ENCODE measurements around the gene PRKCZ.

Gene PRKCZ

DNA sequence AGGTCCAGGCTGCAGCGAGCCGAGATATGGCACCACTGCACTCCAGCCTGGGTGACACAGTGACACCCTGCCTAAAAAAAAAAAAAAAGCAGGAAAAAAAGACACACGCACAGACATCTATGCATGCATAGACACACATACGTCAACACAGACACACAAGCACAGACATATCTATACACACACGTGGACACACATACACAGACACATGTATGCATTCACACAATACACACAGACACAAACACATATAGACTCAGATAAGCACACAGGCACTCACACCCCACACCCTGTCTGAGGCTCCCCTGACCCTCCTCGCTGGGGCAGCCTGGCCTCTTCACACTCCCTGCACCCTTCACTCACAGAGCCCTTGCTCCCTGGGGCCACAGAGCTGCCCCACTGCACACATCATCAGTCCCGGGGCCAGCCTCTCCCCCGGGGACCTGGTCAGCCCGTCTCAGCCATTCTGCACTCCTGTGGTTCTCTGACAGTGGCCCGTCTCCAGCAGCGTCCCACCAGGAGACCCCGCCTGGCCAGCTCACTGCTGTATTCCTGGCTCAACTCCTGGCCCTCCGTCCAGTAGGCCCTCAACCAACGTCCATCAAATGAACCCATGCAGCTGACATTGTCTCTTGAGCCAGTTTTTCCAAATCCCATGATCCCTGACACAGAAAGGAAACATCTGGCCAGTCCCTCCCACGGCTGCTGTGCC, 4.6 kb upstream of the PRKCZ start:
- DNase-seq (ENCODE audit: low read depth in 4 of 4, low spot score in 1 of 4) = no peak

DNA sequence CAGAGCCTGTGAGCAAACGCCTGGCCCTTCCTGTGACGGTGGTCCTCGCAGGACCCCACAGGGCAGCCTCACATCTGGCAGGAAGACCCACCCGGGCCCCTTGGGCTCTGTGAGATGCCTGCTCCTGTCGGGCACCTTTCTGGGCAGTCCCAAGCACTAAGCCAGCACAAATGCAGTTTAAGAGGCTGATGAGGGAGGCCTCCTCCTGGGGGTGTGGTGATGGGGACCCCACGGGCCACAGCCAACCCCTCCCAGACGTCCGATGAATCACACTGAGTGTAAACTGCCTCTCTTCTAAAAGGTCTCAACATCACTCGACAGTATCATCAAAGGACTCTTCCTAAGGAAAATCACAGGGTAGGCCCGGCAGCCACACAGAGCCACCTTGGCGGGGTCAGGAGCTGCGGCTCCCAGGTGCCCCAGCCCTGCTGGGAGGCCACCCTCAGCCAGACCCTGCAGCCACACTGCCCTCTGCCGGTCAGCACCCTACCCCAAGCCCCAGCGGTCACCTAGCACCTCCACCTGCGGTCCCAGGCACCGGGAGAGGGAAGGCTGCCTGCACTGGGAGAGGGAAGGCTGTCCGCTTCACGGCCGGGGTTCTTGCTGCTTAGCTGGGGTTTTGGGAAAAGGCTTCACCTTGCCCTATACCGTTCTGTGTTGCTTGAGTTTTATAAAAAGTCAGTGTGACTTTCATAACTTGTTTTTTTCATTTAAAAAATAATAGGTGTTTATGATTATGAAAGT, 3.9 kb upstream of the PRKCZ start:
- no peak for DNase-seq (ENCODE audit: low read depth in 4 of 4, low spot score in 1 of 4)

DNA sequence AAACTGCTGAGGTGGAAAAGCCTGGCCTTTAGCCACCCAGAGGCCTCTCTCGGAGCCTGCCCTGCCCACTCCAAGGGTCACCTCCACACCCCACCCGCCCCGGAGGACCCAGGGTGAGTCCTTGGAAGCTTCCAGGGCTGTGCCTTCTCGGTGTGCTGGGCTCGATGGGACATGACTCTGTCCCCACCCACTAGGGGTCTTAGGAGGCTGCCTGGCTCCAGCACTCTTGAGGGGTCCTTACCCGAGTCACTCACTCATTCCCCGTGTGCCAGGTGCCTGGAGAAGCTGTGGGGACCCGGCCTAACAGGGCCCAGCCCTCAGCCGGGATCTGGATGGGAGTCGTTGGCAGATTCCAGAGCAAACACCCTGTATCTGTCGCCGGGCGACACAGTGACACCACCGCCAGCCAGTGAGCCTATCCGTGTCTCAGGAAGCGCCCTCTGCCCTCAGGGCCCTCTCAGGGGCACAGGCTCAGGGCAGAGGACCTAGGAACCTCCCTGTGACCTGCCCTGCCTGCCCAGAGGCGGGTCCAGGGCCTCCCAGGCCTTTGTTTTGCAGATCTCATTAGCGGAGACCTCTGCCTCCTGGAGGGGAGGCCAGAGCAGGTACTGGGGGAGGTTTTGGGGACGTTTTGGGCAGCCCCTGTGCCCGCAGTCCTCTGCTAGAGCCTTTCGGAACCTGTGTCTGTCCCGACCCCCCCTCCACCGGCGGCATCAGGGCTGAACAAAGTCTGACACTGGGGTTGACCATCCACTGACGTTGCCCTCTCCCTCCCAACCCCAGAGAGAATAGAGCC, 3.1 kb upstream of the PRKCZ start:
- DNase-seq (ENCODE audit: low read depth in 4 of 4, low spot score in 1 of 4) = no peak

DNA sequence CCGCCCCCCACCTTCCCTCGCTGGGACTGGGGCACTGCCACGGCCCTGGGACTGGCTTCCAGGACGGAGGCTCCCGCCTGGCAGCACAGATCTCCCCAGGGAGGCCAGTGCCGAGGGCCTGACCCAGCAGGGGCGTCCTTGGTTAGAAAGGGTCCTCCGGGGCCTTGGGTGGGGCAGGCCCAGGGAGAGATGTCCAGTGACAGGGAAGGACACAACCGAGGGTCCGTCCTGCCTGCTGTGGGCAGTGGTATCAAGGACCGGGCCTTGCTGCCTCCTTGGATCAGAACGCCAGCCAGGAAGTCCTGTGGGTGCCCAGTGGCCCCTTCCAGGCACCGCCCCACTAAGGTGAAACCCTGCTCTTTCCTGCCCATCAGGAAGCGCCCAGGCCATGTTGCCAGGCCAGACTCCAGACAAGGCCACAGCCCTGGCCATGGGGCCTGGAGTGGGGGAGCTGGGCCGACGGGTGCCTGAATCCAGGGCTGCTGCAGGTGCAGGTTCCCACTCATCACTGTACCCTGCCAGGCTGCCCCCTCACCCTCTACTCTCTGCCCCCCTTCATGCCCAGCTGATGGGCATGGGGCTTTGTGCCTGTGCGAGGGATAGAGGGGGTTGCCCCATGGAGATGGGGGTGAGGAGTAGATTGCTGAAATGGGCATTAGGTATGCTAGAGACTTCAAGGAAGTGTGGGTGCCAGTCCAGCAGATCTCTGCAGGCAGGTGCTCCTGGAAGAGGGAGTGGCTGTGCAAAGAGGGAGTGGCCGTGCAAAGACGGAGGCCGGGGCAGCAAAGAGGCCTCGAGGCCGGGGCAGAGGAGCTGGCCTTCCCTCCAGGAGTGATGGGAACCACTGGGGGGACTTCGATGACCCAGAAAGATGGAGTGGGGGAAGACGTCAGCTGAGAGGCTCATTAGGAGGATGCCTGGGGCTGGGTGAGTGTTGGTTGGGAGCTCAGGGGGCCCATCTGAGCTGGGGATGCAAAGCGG, 2.2 kb upstream of the PRKCZ start:
- DNase-seq (ENCODE audit: low read depth in 4 of 4, low spot score in 1 of 4) = no peak

DNA sequence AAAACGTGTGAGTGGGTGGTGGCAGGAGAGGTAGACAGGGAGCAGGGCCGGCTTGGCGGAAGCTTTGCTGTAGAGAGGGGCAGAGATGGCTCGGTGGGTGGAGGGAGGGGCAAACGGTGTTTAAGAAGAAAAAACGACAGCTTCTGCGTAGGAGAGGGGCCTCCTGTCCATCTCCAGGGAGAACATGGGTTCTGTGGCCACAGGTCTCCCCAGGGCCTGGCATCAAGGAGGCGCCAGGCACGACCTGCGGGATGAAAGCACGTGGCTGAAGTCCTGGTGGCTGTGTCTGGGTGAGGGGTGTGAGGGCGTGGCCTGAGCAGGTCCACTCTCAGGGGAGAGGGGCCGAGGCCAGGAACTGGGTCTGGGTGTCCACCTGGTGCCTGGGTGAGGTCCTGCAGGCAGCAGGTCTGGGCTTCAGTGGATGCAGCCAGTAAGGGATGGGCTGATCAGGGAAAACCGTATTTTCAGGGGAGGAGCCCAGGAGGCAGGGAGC, 940 bp upstream of the PRKCZ start:
- DNase-seq (ENCODE audit: low read depth in 4 of 4, low spot score in 1 of 4) = no peak

DNA sequence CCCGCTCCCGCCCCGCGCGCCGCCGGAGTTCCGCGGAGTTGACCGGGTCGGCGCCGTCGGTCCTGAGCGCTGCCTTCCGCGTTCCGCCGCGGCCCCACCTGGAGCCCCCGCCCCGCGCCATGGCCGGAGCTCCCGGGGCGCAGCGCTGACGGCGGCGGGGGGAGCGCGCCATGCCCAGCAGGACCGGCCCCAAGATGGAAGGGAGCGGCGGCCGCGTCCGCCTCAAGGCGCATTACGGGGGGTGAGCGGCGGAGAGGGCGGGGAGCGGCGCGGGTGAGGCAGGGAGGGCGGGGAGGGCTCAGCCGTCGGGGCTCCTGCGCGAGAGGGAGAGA, 216 bp downstream of the PRKCZ start:
- DNase-seq (ENCODE audit: low read depth in 4 of 4, low spot score in 1 of 4) = no peak

DNA sequence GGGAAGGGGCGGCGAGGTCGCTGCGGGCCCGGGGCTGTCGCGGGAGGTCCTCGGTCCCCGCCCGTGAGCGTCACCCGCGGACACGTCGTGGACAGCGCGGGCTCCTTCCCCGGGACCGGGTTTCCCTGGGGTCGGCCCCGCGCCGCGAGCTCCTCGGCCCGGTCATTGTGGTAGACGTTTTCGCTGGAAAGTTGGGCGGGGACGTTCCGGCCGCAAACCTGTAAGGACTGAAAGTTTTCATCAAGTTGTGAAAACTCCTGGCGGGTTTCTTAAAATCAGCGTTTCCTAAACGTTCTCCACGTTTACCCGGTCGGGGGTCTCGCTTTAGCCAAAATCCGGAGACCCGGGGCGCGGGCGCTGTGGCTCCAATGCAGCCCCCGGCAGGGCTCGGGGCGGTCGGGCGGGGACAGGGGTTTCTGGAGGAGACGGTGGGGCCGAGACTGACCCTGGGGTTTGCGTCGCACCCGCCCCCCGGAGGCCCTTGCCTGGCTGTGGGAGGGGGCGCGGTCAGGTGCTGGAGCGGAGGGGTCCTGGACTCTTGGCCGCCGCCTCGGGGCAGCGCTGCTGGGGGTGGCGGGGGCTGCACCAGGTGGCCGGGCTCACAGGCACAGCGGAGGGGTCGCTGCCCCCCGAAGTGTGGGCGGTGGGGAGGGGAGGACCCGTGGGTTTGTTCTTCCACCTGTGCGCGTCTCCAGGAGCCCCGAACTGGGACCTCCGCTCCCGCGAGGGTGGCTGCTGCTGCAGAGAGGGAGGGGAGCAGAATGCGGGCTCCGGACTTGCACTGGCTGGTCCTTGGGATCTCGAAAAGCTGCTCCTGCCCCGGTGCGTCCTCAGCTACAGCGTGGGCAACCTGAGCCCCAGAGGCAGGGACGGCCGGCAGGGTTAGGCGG, 827 bp downstream of the PRKCZ start:
- DNase-seq (ENCODE audit: low read depth in 4 of 4, low spot score in 1 of 4) = no peak

DNA sequence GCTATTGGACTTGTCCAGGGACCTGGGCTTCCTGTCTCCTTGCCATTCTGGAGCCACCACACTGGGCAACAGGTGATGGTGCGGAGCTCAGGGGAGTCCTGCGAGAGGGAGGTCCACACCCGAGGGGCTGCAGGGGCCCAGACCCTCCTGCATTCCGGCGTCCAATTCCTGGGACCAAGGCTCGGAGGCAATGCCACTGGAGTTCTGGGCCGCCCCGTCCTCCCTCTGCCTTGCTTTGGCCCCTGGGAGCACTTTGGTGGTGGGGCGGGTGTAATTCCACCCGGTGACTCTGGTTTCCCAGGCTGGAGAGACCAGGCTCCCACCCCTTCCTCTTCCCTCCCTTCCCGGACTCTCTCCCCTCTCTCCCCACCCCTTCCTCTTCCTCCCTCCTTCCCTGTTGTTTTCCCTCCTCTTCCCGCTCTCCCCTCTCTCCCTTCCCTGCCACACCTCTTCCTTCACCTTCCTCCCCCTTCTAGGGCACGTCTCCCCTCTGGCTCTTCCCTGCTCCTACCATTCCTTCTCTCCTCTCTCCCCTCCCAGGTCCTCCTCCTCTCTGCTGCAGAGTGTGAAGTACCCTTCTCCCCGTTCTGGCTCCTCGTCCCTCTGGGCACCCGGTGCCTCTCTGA, 2.0 kb downstream of the PRKCZ start:
- no peak for DNase-seq (ENCODE audit: low read depth in 4 of 4, low spot score in 1 of 4)

DNA sequence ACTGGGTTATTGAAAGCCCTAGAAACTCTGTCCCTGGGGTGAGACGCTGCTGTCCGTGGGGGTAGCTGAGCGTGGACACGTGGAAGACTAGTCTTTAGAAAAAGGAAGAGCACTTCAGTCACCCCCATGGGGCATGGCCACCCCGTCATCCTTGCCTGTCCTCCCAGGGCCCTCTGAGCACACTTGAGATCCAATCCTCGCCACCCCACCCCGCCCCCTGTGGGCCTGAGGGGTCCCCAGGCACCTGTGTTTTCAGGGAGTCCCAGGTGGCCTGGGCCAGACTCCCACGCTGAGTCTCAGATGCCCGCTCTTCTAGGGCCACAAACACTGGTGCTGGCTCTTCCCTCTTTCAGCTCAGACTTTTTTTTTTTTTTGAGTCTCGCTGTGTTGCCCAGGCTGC, 2.5 kb downstream of the PRKCZ start:
- no peak for DNase-seq (ENCODE audit: low read depth in 4 of 4, low spot score in 1 of 4)

DNA sequence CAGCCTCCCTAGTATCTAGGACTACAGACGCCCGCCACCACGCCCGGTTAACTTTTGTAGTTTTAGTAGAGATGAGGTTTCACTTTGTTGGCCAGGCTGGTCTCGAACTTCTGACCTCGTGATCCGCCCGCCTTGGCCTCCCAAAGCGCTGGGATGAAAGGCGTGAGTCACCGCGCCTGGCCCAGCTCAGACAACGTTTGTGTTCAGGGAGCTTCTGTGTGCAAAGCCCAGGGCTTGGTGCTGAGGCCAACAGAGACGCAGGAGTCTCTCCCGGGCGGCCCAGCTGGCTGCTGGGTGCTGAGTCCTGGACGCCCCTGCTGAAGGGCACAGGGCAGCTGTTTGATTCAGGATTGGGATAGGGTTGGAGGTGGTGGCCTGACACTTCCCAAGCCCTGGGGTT, 3.0 kb downstream of the PRKCZ start:
- no peak for DNase-seq (ENCODE audit: low read depth in 4 of 4, low spot score in 1 of 4)

DNA sequence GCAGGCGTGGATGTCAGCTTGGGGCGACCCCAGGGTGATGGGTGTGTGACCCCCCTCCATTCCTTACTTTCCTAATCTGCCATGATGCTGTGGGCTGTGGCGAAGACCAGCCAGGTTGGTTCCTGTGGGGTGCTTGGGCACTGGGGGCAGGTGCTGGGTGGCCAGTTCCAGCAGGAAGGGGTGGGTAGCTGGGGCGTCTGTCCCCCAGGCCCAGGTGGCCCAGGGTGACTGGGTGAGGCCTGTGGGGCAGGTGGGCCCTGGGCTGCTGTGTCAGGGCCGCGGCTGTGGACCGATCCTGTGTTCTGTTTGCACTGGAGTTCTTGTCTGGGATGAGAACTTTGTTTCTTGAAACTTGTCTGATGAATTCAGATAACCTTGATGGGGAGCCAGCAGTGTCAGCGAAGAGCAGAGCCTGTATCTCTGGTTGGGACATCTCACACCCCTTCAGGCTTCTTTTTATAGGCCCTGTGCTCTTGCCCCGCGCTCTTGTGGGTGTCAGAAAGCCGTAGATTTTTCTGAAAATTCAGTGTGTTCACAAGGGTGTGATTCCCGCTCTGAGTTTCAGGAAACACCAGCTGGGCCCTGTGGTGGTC, 3.7 kb downstream of the PRKCZ start:
- DNase-seq (ENCODE audit: low read depth in 4 of 4, low spot score in 1 of 4) = no peak

DNA sequence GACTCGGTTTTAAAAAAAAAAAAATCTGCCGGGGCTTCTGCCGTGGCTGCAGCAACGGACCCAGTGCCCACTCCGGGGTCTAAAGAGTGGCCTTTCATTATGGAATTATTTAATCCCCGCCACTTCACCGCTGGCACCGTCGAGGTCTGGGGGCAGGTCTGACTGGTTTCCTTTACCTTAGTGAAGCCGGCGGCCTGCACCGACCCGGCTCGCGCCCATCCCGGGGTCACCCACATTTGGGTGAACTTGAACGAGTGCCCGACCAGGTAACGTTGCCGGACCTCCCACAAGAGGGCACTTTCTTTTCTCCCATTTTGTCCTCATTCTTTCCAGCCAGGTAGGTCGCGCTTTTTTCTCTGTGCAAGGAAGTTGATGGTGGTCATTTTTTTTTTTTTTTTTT, 4.3 kb downstream of the PRKCZ start:
- DNase-seq (ENCODE audit: low read depth in 4 of 4, low spot score in 1 of 4) = no peak

DNA sequence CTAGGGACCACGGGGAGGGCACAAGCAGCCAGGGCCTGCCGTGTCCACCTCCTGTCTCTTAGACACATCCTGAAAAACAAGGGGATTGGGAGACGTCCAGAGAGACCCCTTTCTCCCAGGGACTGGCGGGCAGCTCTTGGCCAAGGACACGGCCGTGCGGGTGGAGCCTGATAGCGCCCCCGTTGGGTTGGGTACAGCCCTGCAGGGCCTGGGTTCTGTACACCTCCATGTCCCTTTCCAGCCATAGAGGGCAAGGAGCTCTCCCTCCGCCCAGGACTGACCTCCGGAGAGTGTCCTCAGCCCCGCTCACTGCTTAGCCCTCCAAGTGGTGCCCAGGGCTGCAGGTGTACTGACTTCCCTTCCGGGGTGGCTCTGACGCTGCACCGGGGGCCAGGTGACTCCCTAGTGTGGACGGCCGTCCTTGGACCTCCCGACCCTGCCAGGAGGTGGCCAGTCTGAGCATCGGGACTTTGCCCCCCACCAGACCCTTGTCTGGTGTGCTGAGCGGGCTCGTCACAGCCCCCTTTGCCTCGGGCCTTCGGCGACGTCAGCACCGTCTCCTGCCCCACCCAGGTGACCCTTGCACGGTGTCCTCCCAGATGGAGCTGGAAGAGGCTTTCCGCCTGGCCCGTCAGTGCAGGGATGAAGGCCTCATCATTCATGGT, 5.8 kb downstream of the PRKCZ start:
- no peak for DNase-seq (ENCODE audit: low read depth in 4 of 4, low spot score in 1 of 4)

DNA sequence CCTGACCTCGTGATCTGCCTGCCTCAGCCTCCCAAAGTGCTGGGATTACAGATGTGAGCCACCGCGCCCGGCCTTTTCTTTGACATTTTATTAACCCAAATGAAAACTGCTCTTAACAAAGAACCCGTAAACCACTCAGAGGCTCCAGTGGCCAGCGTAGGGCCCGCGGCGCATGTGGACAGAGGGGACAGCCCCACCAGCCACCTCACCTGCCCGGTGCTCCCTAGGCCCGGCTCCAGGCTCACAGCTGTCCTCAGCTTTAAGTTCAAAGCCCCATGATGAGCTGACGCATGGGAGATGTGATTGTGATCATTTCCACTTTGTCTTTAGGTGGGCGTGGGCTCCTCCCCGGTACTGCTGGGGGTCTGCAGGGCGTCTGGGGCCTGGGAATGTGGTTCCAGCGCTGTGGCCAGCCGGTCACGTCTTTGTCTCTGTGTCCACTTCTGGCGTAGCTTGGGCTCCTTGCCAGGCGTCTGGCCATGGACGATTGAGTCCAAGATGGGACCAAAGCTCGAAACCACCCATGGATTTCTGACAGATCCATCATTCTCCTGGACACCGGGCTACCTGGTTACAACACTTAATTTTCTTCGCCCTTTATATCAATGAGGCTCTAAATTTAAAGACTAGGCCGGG, 6.9 kb downstream of the PRKCZ start:
- DNase-seq (ENCODE audit: low read depth in 4 of 4, low spot score in 1 of 4) = no peak

DNA sequence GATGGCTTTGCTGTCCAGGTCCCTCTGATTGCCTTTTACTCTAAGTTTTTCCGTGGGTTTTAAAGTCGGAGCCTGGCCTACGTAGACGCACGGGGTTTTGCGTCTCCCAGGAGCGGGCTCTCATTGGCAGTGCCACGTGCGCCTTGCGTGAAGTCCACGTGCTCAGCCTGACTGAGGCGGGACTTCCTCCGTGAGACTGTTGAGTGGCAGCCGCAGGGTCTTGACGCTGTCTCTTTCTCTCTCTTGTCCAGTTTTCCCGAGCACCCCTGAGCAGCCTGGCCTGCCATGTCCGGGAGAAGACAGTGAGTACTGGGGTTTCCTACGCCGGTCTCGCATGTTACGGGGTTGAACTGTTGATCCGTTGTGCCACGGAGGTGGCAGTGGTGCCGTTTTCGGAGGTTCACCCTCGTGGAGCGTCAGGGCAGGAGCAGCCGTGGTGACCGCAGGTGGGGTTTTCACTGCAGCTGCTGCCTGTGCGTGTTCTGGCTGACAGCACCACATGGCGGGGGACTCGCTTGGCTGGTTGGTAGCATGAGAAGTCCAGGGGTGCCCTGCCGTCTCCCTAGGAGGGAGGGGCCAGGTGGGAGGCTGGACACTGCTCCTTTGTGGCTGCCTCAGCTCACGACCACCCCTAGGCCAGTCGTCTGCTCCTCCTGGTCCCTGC, 9.2 kb downstream of the PRKCZ start:
- no peak for DNase-seq (ENCODE audit: low read depth in 4 of 4, low spot score in 1 of 4)

DNA sequence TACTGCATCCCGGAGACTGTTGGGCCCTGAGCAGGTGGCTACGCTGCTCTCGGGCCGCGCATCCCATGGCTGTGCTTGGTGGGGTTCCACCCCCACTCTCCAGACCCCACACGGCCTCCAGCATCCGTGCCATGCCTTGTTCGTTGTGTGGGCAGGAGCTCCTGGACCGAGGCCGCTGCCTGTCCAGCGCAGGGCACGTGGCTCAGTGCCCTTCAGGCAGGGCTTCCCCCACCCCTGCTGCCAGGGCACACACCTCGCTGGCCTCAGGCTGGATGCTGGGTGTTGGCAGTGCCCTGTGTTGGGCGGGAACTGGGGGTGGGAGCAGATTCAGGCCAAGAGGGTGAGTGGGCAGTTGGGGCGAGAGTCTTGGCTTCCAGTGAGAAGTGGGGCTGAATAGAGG, 9.9 kb downstream of the PRKCZ start:
- DNase-seq (ENCODE audit: low read depth in 4 of 4, low spot score in 1 of 4) = no peak

DNA sequence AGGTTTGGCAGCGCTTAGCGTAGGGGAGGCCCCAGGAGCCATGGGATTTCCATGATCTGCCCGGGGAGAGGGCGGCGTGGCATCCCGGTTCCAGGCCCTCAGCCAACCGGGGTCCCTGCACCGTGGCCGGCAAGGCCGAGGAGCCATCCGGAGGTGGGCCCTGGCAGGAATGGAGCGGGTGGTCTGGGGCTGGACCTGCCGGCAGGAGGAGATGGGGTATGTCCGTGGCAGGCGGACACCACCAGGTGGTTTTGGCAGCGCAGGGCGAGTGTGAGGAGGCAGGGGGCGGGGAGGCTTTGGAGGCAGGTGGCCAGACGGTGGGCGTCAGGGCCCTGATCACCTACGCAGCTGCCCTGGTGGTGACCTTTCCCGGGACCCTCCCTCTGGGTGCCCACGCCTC, 10.3 kb downstream of the PRKCZ start:
- no peak for DNase-seq (ENCODE audit: low read depth in 4 of 4, low spot score in 1 of 4)

Data from stimulated activated CD4-positive, alpha-beta T cell treated with anti-CD3 and anti-CD28 coated beads, Interleukin-1b, Interleukin-23, amount 100 ng/mL, for 24 hours (primary cell).